HUES6 (cell line): ENCODE results near the gene BCAS4.
"Not testable (repeated sequence)": the region's sequence is repeated elsewhere in the genome, so short reads cannot be mapped to it uniquely, and the experiment has no call there.

ENCODE experiments used
- H3K27ac ChIP-seq: 2 replicates; pipeline ENCODE4 v1.7.0; 2013; ENCODE audit warnings: low read depth, mild to moderate bottlenecking, low read length, inconsistent platforms
- H3K27me3 ChIP-seq: 2 replicates; pipeline ENCODE4 v1.6.1; 2013; ENCODE audit warnings: low read length; ENCODE audit not compliant: control insufficient read depth, insufficient read depth
- H3K36me3 ChIP-seq: 2 replicates; pipeline ENCODE4 v1.6.1; 2013; ENCODE audit warnings: low read length; ENCODE audit not compliant: control insufficient read depth, insufficient read depth
- H3K4me1 ChIP-seq: 2 replicates; pipeline ENCODE4 v1.6.1; 2013; ENCODE audit warnings: low read length; ENCODE audit not compliant: control insufficient read depth, insufficient read depth
- H3K4me3 ChIP-seq: 2 replicates; pipeline ENCODE4 v1.5.1; 2013; ENCODE audit warnings: low read depth, low read length
- H3K9ac ChIP-seq: one replicate; pipeline ENCODE4 v1.6.1; 2013; ENCODE audit warnings: mild to moderate bottlenecking, low read length
- H3K9me3 ChIP-seq: 2 replicates; pipeline ENCODE4 v1.6.1; 2013; ENCODE audit warnings: low read depth, low read length; ENCODE audit not compliant: control insufficient read depth, insufficient read depth

Gene BCAS4

DNA sequence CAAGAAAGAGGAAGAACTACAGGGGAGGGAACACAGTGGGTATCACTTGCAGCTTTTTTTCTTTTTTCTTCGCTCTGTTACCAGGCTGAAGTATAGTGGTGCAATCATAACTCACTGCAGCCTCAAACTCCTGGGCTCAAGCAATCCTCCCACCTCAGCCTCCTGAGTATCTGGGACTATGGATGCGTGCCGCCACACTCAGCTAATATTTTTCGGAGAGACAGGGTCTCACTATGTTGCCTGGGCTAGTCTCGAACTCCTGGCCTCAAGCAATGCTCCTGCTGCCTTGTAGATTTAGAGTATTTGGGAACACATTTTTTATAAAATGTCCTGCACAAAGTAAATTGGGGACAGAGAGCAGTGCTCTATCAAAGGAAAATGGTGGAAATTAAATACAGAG, 35.2 kb upstream of the BCAS4 start:
- H3K9ac ChIP-seq, result no peak overlapping the region
- no peak overlapping the region for H3K4me3 ChIP-seq
- peaks cover 12% of the 10 kb centered on the region for H3K4me1 ChIP-seq

DNA sequence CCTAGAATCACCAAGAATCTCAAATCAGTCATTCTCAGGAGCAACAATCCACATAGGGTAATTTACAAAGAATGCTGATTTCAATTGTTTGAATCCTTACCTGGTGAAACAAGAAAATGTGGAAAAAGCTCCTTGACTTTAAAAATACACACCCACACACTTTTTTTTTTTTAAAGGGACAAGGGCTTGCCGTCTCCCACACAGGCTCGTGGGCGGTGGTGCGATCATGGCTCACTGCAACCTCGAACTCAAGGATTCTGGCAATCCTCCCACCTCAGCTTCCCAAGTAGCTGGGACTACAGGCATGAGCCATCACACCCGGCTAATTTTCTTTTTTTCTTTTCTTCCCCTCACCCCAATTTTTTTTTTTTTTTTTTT, 32.8 kb upstream of the BCAS4 start:
- peaks cover 15% of the 10 kb centered on the region for H3K4me1 ChIP-seq
- H3K27ac ChIP-seq, result no peak overlapping the region
- H3K9ac ChIP-seq, result no peak overlapping the region
- no peaks in the 10 kb centered on the region for H3K36me3 ChIP-seq
- no peaks in the 10 kb centered on the region for H3K9me3 ChIP-seq
- no peaks in the 10 kb centered on the region for H3K27me3 ChIP-seq
- H3K4me3 ChIP-seq, result no peak overlapping the region

More for the DNA sequence above, 35.2 kb upstream of the BCAS4 start:
- H3K36me3 ChIP-seq, result no peaks in the 10 kb centered on the region
- H3K27me3 ChIP-seq, result no peaks in the 10 kb centered on the region
- no peak overlapping the region for H3K27ac ChIP-seq
- H3K9me3 ChIP-seq, result no peaks in the 10 kb centered on the region

DNA sequence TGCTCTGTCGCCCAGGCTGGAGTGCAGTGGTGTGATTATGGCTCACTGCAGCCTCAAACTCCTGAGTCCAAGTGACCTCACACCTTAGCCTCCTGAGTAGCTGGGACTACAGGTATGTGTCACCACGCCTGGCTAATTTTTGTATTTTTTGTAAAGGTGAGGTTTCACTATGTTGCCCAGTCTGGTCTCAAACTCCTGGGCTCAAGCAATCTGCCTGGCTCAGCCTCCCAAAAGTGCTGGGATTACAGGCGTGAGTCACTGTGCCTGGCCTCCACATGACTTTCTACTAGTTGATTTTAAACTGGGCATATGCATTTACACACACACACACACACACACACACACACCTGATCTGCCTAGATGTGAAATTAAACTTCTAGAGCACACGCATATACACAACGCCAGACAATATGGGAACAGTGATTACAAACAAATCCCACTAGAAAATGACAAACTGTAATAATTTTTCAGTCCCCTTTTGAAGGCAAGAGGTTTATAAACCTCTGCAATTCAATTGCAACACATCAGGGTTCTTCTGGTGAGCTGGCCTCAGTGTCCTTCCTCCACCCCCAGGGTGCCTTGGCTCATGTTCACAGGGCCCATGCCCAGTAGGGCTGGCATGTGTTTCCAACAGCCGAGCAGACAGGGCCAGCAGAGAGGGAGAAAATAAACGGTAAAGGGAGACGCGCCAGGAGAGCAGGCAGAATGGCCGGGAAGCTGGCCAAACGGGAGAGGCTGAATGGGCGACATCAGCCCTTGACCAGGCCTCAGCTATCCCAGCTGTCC, 32.2 kb upstream of the BCAS4 start:
- Histone ChIP-seq H3K9ac (no peak overlapping the region), H3K27me3 (no peaks in the 10 kb centered on the region), H3K4me1 (peaks cover 20% of the 10 kb centered on the region), H3K9me3 (no peaks in the 10 kb centered on the region), H3K36me3 (no peaks in the 10 kb centered on the region), H3K4me3 (no peak overlapping the region), H3K27ac (no peak overlapping the region)

DNA sequence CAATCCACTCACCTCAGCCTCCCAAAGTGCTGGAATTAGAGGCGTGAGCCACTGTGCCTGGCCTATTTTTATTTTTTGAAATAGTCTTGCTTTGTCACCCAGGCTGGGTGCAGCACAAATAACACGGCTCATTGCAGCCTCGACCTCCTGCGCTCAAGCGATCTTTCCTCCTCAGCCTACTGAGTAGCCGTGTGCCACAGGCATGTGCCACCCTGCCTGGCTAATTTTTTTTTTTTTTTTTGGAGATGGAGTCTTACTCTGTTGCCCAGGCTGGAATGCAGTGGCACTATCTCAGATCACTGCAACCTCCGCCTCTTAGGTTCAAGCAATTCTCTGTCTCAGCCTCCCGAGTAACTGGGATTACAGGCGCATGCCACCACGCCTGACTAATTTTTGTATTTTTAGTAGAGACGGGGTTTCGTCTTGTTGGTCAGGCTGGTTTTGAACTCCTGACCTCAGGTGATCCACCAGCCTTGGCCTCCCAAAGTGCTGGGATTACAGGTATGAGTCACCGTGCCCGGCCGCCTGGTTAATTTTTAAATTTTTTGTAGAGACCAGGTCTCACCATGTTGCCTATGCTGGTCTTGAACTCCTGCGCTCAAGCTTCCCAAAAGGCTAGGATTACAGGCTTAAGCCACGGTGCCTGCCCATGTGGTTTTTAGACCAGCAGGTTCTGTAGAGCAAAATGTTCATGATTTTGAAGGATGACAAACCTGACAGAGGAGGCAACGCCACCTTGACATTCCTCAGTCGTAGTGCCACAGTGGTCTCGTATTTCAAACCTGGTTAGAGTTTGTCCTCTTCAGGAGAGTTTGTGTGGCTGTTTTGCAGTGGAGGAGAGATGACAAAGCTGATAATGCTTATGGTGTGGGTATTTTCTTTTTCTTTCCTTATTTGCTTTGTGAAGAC, 31.1 kb upstream of the BCAS4 start:
- peaks cover 25% of the 10 kb centered on the region for H3K4me1 ChIP-seq
- H3K4me3 ChIP-seq, H3K9ac ChIP-seq, H3K36me3 ChIP-seq, H3K9me3 ChIP-seq, H3K27ac ChIP-seq, H3K27me3 ChIP-seq: not testable (repeated sequence)

DNA sequence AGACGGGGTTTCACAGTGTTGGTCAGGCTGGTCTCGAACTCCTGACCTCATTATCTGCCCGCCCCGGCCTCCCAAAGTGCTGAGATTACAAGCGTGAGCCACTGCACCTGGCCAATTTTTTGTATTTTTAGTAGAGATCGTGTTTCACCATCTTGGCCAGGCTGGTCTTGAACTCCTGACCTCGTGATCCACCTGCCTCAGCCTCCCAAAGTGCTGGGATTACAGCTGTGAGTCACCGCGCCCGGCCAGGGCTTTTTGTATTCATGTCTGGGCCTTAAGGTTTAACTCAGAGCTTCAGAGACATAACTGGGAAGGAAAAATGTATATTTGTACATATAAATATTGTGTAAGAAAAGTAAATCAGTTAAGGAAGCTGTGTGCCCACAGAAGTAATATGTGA, 29.6 kb upstream of the BCAS4 start:
- H3K27me3 ChIP-seq, H3K4me3 ChIP-seq, H3K9ac ChIP-seq, H3K36me3 ChIP-seq, H3K27ac ChIP-seq, H3K9me3 ChIP-seq: not testable (repeated sequence)
- H3K4me1 ChIP-seq, result peaks cover 25% of the 10 kb centered on the region

DNA sequence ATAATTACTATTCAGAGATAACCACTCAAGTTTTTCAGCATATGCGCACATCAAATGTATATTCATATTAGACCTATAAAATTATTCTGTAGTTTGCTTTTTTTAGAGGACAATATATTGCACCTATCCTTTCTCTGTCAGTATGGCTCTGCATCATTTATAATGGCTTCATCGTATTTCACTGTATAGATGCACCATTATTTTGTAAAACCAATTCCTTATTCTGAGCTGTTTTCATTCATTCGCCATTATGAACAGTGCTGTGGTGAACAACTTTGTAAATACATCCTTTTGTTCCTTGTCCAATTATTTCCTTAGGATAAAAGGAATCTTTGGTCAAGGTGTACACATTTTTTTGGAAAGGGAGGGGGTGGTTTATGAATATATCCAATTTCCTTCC, 29.2 kb upstream of the BCAS4 start:
- Histone ChIP-seq H3K4me3 (no peak overlapping the region), H3K9me3 (no peaks in the 10 kb centered on the region), H3K27me3 (no peaks in the 10 kb centered on the region), H3K4me1 (peaks cover 25% of the 10 kb centered on the region), H3K27ac (no peak overlapping the region), H3K36me3 (no peaks in the 10 kb centered on the region), H3K9ac (no peak overlapping the region)

DNA sequence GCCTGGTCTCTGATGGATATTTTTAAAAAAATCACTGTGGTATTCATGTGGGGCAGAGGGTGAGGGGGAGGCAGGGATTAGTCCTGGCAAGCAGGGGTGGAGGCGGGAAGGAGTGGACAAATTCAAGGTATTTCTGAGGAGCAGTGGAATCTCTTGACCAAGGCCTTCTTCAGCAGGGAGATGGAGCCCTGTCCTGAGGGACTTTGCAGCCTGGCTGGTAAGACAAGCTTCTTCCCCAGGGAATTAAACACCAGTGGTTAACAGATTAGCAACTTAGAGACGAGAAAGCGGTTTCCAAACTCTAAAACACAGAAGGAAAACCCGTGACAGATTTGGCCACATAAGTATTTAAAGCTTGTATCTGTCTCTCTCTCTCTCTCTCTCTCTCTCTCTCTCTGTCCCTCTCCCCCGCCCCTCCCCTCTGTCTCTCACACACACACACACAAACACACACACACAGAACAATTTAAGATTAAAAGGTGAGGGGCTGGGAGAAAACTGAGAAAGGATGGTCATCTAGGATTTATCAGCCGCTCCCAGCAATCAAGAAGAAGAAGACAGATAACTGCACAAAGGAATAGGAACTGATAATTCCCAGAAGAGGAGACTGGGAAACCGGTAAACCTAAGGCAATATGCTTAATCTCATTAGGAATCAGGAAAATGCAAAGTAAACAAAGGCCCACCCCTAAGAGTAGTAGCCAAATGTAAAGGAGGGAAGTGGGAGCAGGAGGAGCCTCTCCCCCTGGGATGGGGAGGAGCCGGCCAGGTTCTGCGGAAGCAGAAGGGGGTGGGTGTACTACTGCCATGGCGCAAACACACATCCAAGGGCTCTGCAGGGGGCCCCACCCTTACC, 27.7 kb upstream of the BCAS4 start:
- Histone ChIP-seq H3K4me1 (peaks cover 16% of the 10 kb centered on the region), H3K4me3 (peak overlapping the region; percentile 14; the same call in 1 of the 2 replicates)

DNA sequence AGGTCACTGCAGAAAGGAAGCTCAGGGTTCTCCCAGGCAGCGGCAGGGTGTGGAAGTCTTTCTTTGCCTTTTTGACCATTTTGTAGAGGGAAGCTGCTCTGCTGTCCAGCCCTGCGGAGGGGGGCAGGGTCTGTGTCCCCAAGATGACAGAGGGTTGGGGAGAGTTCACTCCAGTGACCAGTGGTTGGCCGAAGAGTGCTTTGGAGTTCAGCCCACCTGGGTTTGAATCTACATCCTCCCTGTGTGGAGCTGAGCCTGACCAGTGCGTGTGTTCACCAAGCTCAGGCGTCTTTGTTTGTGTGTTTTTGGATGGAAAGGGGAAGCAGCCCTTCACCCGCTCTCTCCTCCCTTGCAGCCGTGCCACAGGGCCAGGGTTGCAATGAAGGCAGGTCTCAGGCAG, 25.9 kb upstream of the BCAS4 start:
- peaks cover 16% of the 10 kb centered on the region for H3K4me1 ChIP-seq

More for the DNA sequence above, 27.7 kb upstream of the BCAS4 start:
- H3K9ac ChIP-seq, H3K27ac ChIP-seq, H3K9me3 ChIP-seq, H3K36me3 ChIP-seq, H3K27me3 ChIP-seq: not testable (repeated sequence)

DNA sequence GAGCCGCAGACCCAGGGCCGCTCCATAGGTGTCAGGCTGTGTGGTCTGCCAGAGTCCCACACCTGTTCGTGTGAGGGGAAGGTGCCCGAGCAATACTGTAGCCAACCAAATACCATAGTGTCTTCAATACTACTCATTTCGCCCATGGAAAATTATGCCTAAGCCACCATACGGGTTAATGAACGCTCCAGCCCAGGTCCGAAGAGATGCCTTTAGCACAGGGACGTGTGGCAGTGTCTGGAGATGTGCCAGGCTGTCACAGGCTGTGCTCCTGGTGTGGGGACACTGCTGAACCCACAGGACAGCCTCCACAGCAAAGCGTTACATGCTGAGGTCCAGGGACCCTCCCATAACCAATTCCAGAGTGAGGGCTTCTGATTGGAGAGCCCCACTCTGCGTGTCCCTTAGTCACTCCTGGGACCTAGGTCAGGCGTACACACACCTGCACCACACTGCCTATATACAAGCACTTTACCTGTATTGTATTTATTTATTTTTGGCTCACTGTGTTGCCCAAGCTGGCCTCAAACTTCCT, 25.2 kb upstream of the BCAS4 start:
- not testable (repeated sequence) for H3K9ac ChIP-seq, H3K9me3 ChIP-seq, H3K36me3 ChIP-seq, H3K27me3 ChIP-seq, H3K27ac ChIP-seq, H3K4me3 ChIP-seq
- peaks cover 12% of the 10 kb centered on the region for H3K4me1 ChIP-seq

More for the DNA sequence above, 25.9 kb upstream of the BCAS4 start:
- not testable (repeated sequence) for H3K27me3 ChIP-seq, H3K9ac ChIP-seq, H3K9me3 ChIP-seq, H3K4me3 ChIP-seq, H3K36me3 ChIP-seq, H3K27ac ChIP-seq

DNA sequence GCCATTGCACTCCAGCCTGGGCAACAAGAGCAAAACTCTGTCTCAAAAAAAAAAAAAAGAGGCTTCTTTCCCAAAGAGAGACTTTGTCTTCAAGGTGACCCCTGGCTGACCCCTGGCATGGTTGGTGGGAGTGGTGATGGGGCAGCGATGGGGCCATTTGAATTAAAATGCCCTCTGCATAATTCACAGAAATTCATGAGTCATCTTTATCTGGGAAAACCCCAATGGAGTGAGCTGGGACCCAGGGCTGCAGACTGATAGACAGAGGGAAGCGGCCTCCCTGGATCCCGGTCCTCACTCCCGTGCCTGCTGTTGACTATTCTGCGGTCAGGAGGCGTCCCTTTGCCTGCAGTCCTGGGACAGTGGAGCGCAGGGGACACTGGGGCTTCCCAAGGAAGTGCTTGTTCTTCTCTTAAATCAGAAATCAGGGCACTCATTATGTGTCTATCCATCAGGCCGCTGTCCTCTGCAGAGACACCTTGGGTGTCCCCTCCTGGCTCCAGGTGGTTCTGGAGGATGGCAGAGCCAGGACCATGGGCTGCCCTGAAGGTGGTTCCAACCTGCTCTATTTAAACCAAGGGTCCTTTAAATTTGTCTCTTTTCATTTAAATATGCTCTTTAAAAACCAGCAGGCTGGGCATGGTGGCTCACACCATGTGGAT, 23.3 kb upstream of the BCAS4 start:
- not testable (repeated sequence) for H3K36me3 ChIP-seq, H3K9me3 ChIP-seq, H3K9ac ChIP-seq, H3K27ac ChIP-seq, H3K4me3 ChIP-seq, H3K27me3 ChIP-seq
- H3K4me1 ChIP-seq, result peaks cover 12% of the 10 kb centered on the region
